PC-3 (cell line): Measurements from ENCODE around the gene HOXD12. TPM values are rescaled to one million over a fixed set of nuclear protein-coding genes. Genes with fewer than 3 reads are reported as not detected.

Experiments
- ATAC-seq: fragments of 200-7000 bp; cut with Tn5 transposase; 2 replicates; pipeline ENCODE4 v1.9.1; 2020; ENCODE audit warnings: mild to moderate bottlenecking, moderate library complexity
- BruUV-seq: library from RNA; stranded (reverse); fragments of 400-500 nt; replicated peaks from 2 replicates; lab custom pipeline; 2021; lab: Mats Ljungman, UMichigan
- CTCF ChIA-PET: fragments of 300-600 bp; sonication (Branson Sonifier 250); formaldehyde crosslinking; loops from one replicate; lab custom pipeline; 2022; ENCODE audit warnings: antibody characterized with exemption; lab: Charles Lee
- POLR2A ChIA-PET: fragments of 300-600 bp; sonication (Branson Sonifier 250); formaldehyde crosslinking; loops from one replicate; lab custom pipeline; 2022; ENCODE audit warnings: antibody characterized with exemption; ENCODE audit not compliant: unreplicated experiment; lab: Charles Lee
- DNase-seq: peaks from one replicate; pipeline ENCODE4 v3.0.0-alpha.2; 2015
- H2AFZ ChIP-seq: fragments of 300-600 bp; sonication (generic); 2 replicates; pipeline ENCODE4 v1.6.0; 2016; ENCODE audit warnings: antibody characterized with exemption, low read length
- H3F3A ChIP-seq: fragments of 300-600 bp; sonication (generic); one replicate; pipeline ENCODE4 v1.6.0; 2017; ENCODE audit warnings: antibody characterized with exemption, low read length, control low read depth, mild to moderate bottlenecking; ENCODE audit not compliant: unreplicated experiment
- H3K27ac ChIP-seq: fragments of 300-600 bp; sonication (generic); 2 replicates; pipeline ENCODE4 v1.5.1; 2016; ENCODE audit warnings: mild to moderate bottlenecking, low read length
- H3K27me3 ChIP-seq: fragments of 300-600 bp; sonication (generic); 2 replicates; pipeline ENCODE4 v1.6.1; 2016; ENCODE audit warnings: low read length, mixed read lengths
- H3K36me3 ChIP-seq: fragments of 300-600 bp; sonication (generic); 2 replicates; pipeline ENCODE4 v1.6.1; 2016; ENCODE audit warnings: low read depth, mixed run types, low read length, mixed read lengths
- H3K4me1 ChIP-seq: fragments of 300-600 bp; sonication (generic); 2 replicates; pipeline ENCODE4 v1.5.1; 2016; ENCODE audit warnings: low read length; ENCODE audit not compliant: insufficient read depth
- H3K4me2 ChIP-seq: fragments of 300-600 bp; sonication (generic); 2 replicates; pipeline ENCODE4 v1.6.0; 2016; ENCODE audit warnings: low read length
- H3K4me3 ChIP-seq: fragments of 300-600 bp; sonication (generic); 2 replicates; pipeline ENCODE4 v1.5.1; 2016; ENCODE audit warnings: mild to moderate bottlenecking, low read length, mixed read lengths
- H3K79me2 ChIP-seq: fragments of 300-600 bp; sonication (generic); 2 replicates; pipeline ENCODE4 v1.6.1; 2017; ENCODE audit warnings: low read length, mixed read lengths
- H3K9ac ChIP-seq: fragments of 300-600 bp; sonication (generic); 2 replicates; pipeline ENCODE4 v1.6.0; 2016; ENCODE audit warnings: mild to moderate bottlenecking, low read length
- H3K9me2 ChIP-seq: fragments of 300-600 bp; sonication (generic); replicated peaks from 2 replicates; pipeline ENCODE4 v1.6.1; 2016; ENCODE audit warnings: mixed run types, low read length, mixed read lengths
- H3K9me3 ChIP-seq: fragments of 300-600 bp; sonication (generic); 2 replicates; pipeline ENCODE4 v1.6.1; 2016; ENCODE audit warnings: low read length, mixed read lengths
- H4K20me1 ChIP-seq: fragments of 300-600 bp; sonication (generic); 2 replicates; pipeline ENCODE4 v1.6.1; 2016; ENCODE audit warnings: low read length, mixed read lengths
- EZH2 ChIP-seq: fragments of 300-600 bp; sonication (generic); IDR thresholded peaks from one replicate; pipeline ENCODE4 v1.6.1; 2017; ENCODE audit warnings: antibody characterized with exemption, mild to moderate bottlenecking, low read length; ENCODE audit not compliant: unreplicated experiment
- EZH2phosphoT487 ChIP-seq: fragments of 300-600 bp; sonication (generic); IDR thresholded peaks from 2 replicates; pipeline ENCODE4 v1.6.1; 2018; ENCODE audit warnings: mild to moderate bottlenecking, antibody characterized with exemption, low read length, borderline replicate concordance
- intact Hi-C: fragments of 100-400 bp; cut with micrococcal nuclease; formaldehyde crosslinking; loops from 2 replicates; pipeline ENCODE4 v1.9.0; 2023
- total RNA-seq: library from RNA; depleted of rRNA; stranded (reverse); fragments of >200 nt; gene quantifications from 2 replicates; pipeline ENCODE4 v1.2.3, GENCODE V29; 2014
- TF ChIP-seq, protein P1 (sequence below): fragments of 300-600 bp; sonication (generic); conservative IDR thresholded peaks from 2 replicates; pipeline ENCODE4 v1.5.1; 2017; ENCODE audit warnings: antibody characterized with exemption, low read depth, mild to moderate bottlenecking, low read length

HOXD12 gene
- total RNA-seq, 1 experiment from 2014 or later = not detected

DNA sequence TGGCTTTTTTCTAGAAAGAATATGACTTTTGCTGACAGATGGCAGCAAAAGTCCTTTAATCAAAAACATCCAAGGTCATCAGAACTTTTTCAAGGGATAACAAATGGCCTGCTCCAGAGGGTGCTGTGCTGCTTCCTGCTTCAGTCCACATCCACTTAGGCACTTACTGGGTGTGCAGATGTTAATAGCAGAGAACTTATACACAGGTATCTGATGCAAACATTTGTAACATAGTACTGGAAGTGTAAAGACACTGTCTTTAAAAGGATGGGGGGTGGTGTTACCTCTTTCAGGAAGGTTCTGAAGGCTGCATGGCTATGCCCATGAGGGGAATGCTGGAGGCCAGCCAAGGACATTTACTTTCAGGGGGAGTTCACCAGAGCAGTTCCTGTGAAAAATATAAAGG, 35.4 kb downstream of the HOXD12 start:
- H3K9me2 ChIP-seq = no peaks in the 10 kb centered on the region
- no peak for TF ChIP-seq EZH2phosphoT487
- TF ChIP-seq, protein P1, sequence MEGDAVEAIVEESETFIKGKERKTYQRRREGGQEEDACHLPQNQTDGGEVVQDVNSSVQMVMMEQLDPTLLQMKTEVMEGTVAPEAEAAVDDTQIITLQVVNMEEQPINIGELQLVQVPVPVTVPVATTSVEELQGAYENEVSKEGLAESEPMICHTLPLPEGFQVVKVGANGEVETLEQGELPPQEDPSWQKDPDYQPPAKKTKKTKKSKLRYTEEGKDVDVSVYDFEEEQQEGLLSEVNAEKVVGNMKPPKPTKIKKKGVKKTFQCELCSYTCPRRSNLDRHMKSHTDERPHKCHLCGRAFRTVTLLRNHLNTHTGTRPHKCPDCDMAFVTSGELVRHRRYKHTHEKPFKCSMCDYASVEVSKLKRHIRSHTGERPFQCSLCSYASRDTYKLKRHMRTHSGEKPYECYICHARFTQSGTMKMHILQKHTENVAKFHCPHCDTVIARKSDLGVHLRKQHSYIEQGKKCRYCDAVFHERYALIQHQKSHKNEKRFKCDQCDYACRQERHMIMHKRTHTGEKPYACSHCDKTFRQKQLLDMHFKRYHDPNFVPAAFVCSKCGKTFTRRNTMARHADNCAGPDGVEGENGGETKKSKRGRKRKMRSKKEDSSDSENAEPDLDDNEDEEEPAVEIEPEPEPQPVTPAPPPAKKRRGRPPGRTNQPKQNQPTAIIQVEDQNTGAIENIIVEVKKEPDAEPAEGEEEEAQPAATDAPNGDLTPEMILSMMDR = no peak; the same call in 1 of the 2 replicates
- TF ChIP-seq EZH2 = no peak
- POLR2A ChIA-PET = no interaction called here
- BruUV-seq = no TSS peak
- no peak overlapping the region for H2AFZ ChIP-seq
- H3F3A ChIP-seq = peaks cover 4% of the 10 kb centered on the region
- peak; percentile 28 for DNase-seq
- intact Hi-C loops = no loop called here
- no peaks in the 10 kb centered on the region for H3K9me3 ChIP-seq
- CTCF ChIA-PET = no interaction called here
- H3K4me3 ChIP-seq = no peak overlapping the region
- H3K27ac ChIP-seq = no peak overlapping the region
- no peaks in the 10 kb centered on the region for H3K27me3 ChIP-seq
- no peak overlapping the region for H3K9ac ChIP-seq
- no peaks in the 10 kb centered on the region for H3K36me3 ChIP-seq
- no peak overlapping the region; the same call in 1 of the 2 replicates for H3K4me2 ChIP-seq
- H3K79me2 ChIP-seq = peaks cover 21% of the 10 kb centered on the region
- no peaks in the 10 kb centered on the region for H4K20me1 ChIP-seq
- H3K4me1 ChIP-seq = peaks cover 27% of the 10 kb centered on the region
- ATAC-seq = peak; percentile 10; the same call in 1 of the 2 replicates

DNA sequence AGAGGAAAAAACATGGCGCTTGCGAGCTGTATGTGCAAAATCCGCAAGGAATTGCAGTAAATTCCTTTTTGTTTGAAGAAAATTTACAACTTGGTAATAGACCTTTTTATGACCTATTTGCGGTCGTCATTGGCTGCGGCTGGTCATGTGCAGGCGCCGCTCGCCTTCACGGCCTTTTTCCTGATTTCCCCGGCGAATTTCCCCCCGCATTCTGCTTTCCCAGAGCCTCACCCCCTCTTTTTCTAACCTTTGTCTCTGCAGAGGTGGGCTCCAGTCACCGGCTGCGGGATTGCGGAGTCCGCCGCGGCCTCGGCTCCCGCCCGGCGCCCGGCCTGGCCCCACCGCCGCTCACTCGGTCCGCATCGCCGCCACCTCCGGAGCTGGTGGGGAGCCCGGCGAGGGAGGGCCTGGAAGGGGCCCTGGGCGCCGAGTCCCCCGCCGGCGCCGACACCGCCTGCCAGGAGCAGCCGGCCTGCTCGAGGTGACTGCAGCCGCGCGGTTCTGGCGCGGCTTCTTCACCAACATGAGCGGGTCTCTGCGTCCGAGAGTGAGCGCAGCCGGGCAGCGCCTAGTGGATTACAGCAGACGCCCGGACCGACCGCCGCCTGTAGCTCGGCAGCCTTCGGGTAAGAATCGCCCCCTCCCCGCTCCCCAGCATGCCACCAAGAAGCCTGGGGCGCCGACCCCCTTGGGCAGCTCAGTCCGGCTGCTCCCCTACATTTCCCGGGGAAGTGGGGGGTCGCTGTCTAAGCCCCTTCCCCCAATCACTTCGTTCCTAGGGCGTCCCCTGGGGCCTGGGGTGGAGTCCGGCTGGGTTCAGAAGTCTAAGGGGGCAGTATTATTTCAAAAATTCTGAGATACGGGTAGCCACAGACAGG, 37.0 kb downstream of the HOXD12 start:
- Histone ChIP-seq H4K20me1 (no peaks in the 10 kb centered on the region), H3K4me3 (peak overlapping the region; percentile 91), H2AFZ (peak overlapping the region; percentile 90), H3F3A (peaks cover 4% of the 10 kb centered on the region), H3K4me1 (peaks cover 18% of the 10 kb centered on the region), H3K36me3 (no peaks in the 10 kb centered on the region), H3K4me2 (peak overlapping the region; percentile 94), H3K27ac (peak overlapping the region; percentile 15), H3K9me2 (no peaks in the 10 kb centered on the region), H3K9me3 (no peaks in the 10 kb centered on the region), H3K27me3 (no peaks in the 10 kb centered on the region), H3K79me2 (peaks cover 21% of the 10 kb centered on the region), H3K9ac (peak overlapping the region; percentile 73)
- peak; percentile 56 for DNase-seq
- intact Hi-C loops = loop anchor here (2.0 kb wide), 2 partner anchors 132 to 310 kb away; partner anchors contain the start of gene MTX2
- ChIA-PET POLR2A (interaction anchor here (0.5 to 0.6 kb wide), 3 partner anchors 399 to 650 kb away, joined by 3 to 4 read pairs (median 4); no protein-coding TSS in a partner anchor), CTCF (interaction anchor here (0.6 to 1.1 kb wide), 4 partner anchors 418 to 1061 kb away, joined by 3 read pairs; no protein-coding TSS in a partner anchor)
- BruUV-seq = no TSS peak
- peak; percentile 54 for ATAC-seq
- TF ChIP-seq EZH2 (no peak), EZH2phosphoT487 (no peak)
- TF ChIP-seq, protein P1 = no peak; the same call in 1 of the 2 replicates
